Neuron (in vitro differentiated cells): ENCODE results near the gene DDX20.

Source experiments
- H2AFZ ChIP-seq: one replicate; pipeline ENCODE4 v1.6.1; 2013; ENCODE audit warnings: low read depth, mild to moderate bottlenecking, inconsistent platforms, low read length, moderate library complexity
- H3K27me3 ChIP-seq: one replicate; pipeline ENCODE4 v1.6.1; 2013; ENCODE audit warnings: low read length; ENCODE audit not compliant: insufficient read depth
- H3K36me3 ChIP-seq: one replicate; pipeline ENCODE4 v1.6.1; 2013; ENCODE audit warnings: low read length; ENCODE audit not compliant: insufficient read depth
- H3K4me1 ChIP-seq: one replicate; pipeline ENCODE4 v1.6.1; 2013; ENCODE audit warnings: low read length; ENCODE audit not compliant: insufficient read depth
- H3K4me3 ChIP-seq: 2 replicates; pipeline ENCODE4 v1.5.1; 2013; ENCODE audit warnings: mild to moderate bottlenecking, low read length, moderate library complexity
- H3K9me3 ChIP-seq: one replicate; pipeline ENCODE4 v1.6.1; 2013; ENCODE audit warnings: low read length

The DDX20 gene

GRCh38 chr1:111775966-111776365 is 20.3 kb downstream of the DDX20 start:
- Histone ChIP-seq H3K4me1 (peaks cover 8% of the 10 kb centered on the region), H3K36me3 (no peaks in the 10 kb centered on the region), H3K9me3 (no peaks in the 10 kb centered on the region), H2AFZ (no peak overlapping the region), H3K4me3 (no peak overlapping the region), H3K27me3 (no peaks in the 10 kb centered on the region)

GRCh38 chr1:111776391-111776790 is 20.7 kb downstream of the DDX20 start:
- Histone ChIP-seq H2AFZ (no peak overlapping the region), H3K36me3 (no peaks in the 10 kb centered on the region), H3K27me3 (no peaks in the 10 kb centered on the region), H3K4me1 (peaks cover 8% of the 10 kb centered on the region), H3K9me3 (no peaks in the 10 kb centered on the region), H3K4me3 (no peak overlapping the region)

GRCh38 chr1:111776861-111777260 is 21.2 kb downstream of the DDX20 start:
- Histone ChIP-seq H3K4me1 (peaks cover 8% of the 10 kb centered on the region), H3K4me3 (no peak overlapping the region), H2AFZ (no peak overlapping the region), H3K36me3 (no peaks in the 10 kb centered on the region), H3K27me3 (no peaks in the 10 kb centered on the region), H3K9me3 (no peaks in the 10 kb centered on the region)

GRCh38 chr1:111777301-111777700 is 21.6 kb downstream of the DDX20 start:
- no peaks in the 10 kb centered on the region for H3K36me3 ChIP-seq

GRCh38 chr1:111778066-111778465 is 22.4 kb downstream of the DDX20 start:
- Histone ChIP-seq H3K9me3 (no peaks in the 10 kb centered on the region), H3K27me3 (no peaks in the 10 kb centered on the region), H3K36me3 (no peaks in the 10 kb centered on the region), H3K4me3 (no peak overlapping the region), H2AFZ (no peak overlapping the region), H3K4me1 (peaks cover 8% of the 10 kb centered on the region)

More at GRCh38 chr1:111777301-111777700, 21.6 kb downstream of the DDX20 start:
- no peaks in the 10 kb centered on the region for H3K9me3 ChIP-seq
- no peak overlapping the region for H3K4me3 ChIP-seq
- H3K27me3 ChIP-seq: no peaks in the 10 kb centered on the region
- H2AFZ ChIP-seq: no peak overlapping the region
- peaks cover 8% of the 10 kb centered on the region for H3K4me1 ChIP-seq

GRCh38 chr1:111778541-111779051 is 22.9 kb downstream of the DDX20 start:
- no peaks in the 10 kb centered on the region for H3K36me3 ChIP-seq
- no peaks in the 10 kb centered on the region for H3K9me3 ChIP-seq
- H2AFZ ChIP-seq: no peak overlapping the region
- H3K27me3 ChIP-seq: no peaks in the 10 kb centered on the region
- peaks cover 8% of the 10 kb centered on the region for H3K4me1 ChIP-seq
- no peak overlapping the region for H3K4me3 ChIP-seq

GRCh38 chr1:111779546-111779945 is 23.8 kb downstream of the DDX20 start:
- H3K9me3 ChIP-seq: no peaks in the 10 kb centered on the region
- H3K4me1 ChIP-seq: peaks cover 8% of the 10 kb centered on the region
- H3K4me3 ChIP-seq: no peak overlapping the region
- H3K36me3 ChIP-seq: no peaks in the 10 kb centered on the region
- H2AFZ ChIP-seq: no peak overlapping the region
- no peaks in the 10 kb centered on the region for H3K27me3 ChIP-seq

- H3K4me3 ChIP-seq: no peak overlapping the region
- H3K36me3 ChIP-seq: no peaks in the 10 kb centered on the region
- no peaks in the 10 kb centered on the region for H3K9me3 ChIP-seq
- no peak overlapping the region for H2AFZ ChIP-seq
- H3K27me3 ChIP-seq: peaks cover 7% of the 10 kb centered on the region
- H3K4me1 ChIP-seq: no peaks in the 10 kb centered on the region
Observed at GRCh38 chr1:111784273-111784901, 28.7 kb downstream of the DDX20 start.

- Histone ChIP-seq H2AFZ (no peak overlapping the region), H3K27me3 (peaks cover 11% of the 10 kb centered on the region), H3K4me1 (no peaks in the 10 kb centered on the region), H3K36me3 (no peaks in the 10 kb centered on the region), H3K9me3 (no peaks in the 10 kb centered on the region), H3K4me3 (no peak overlapping the region)
Observed at GRCh38 chr1:111786669-111787207, 31.0 kb downstream of the DDX20 start.

GRCh38 chr1:111789142-111789541 is 33.4 kb downstream of the DDX20 start:
- no peak overlapping the region for H3K4me3 ChIP-seq
- no peak overlapping the region for H2AFZ ChIP-seq
- no peaks in the 10 kb centered on the region for H3K36me3 ChIP-seq
- H3K9me3 ChIP-seq: no peaks in the 10 kb centered on the region
- peaks cover 11% of the 10 kb centered on the region for H3K27me3 ChIP-seq
- H3K4me1 ChIP-seq: no peaks in the 10 kb centered on the region

- no peaks in the 10 kb centered on the region for H3K9me3 ChIP-seq
- peaks cover 11% of the 10 kb centered on the region for H3K27me3 ChIP-seq
- no peaks in the 10 kb centered on the region for H3K36me3 ChIP-seq
- H2AFZ ChIP-seq: no peak overlapping the region
- H3K4me3 ChIP-seq: no peak overlapping the region
- H3K4me1 ChIP-seq: no peaks in the 10 kb centered on the region
Observed at GRCh38 chr1:111789666-111790316, 34.1 kb downstream of the DDX20 start.

GRCh38 chr1:111791776-111792175 is 36.1 kb downstream of the DDX20 start:
- Histone ChIP-seq H2AFZ (no peak overlapping the region), H3K4me1 (no peaks in the 10 kb centered on the region), H3K27me3 (peaks cover 7% of the 10 kb centered on the region)

GRCh38 chr1:111792249-111792648 is 36.5 kb downstream of the DDX20 start:
- Histone ChIP-seq H3K9me3 (no peaks in the 10 kb centered on the region), H3K36me3 (no peaks in the 10 kb centered on the region), H3K4me3 (no peak overlapping the region), H3K27me3 (peaks cover 7% of the 10 kb centered on the region), H2AFZ (no peak overlapping the region), H3K4me1 (no peaks in the 10 kb centered on the region)

More at GRCh38 chr1:111791776-111792175, 36.1 kb downstream of the DDX20 start:
- Histone ChIP-seq H3K9me3 (no peaks in the 10 kb centered on the region), H3K4me3 (no peak overlapping the region), H3K36me3 (no peaks in the 10 kb centered on the region)
